IgD-negative memory B cell (primary cell): ENCODE results near the gene NKX6-2. TPM values are rescaled to one million over a fixed set of nuclear protein-coding genes. Genes with fewer than 3 reads are reported as not detected.

Source experiments
- H3K27ac Mint-ChIP-seq, 3 donors: one replicate each; pipeline ENCODE4 v1.8.0; 2020 to 2022; ENCODE audit warnings: mild to moderate bottlenecking in 3 of 3, mixed read lengths in 3 of 3, moderate library complexity in 1 of 3
- H3K27me3 Mint-ChIP-seq: one replicate; pipeline ENCODE4 v1.8.0; 2021; ENCODE audit warnings: mixed read lengths
- H3K36me3 Mint-ChIP-seq: one replicate; pipeline ENCODE4 v1.8.0; 2020; ENCODE audit warnings: mild to moderate bottlenecking, mixed read lengths
- H3K4me1 Mint-ChIP-seq, 3 donors: one replicate each; pipeline ENCODE4 v1.8.0; 2020 to 2022; ENCODE audit warnings: mixed read lengths in 3 of 3, mild to moderate bottlenecking in 1 of 3
- H3K4me3 Mint-ChIP-seq, 4 donors: one replicate each; pipeline ENCODE4 v1.8.0; 2020 to 2022; ENCODE audit warnings: mild to moderate bottlenecking in 4 of 4, mixed read lengths in 4 of 4, moderate library complexity in 3 of 4
- H3K9me3 Mint-ChIP-seq, 3 donors: one replicate each; pipeline ENCODE4 v1.8.0; 2020 to 2021; ENCODE audit warnings: mixed read lengths in 3 of 3, mild to moderate bottlenecking in 1 of 3
- polyA plus RNA-seq: library from polyadenylated mRNA; unstranded; fragments of 300-500 nt; fragmentation: Illumina TruSeq; gene quantifications from one replicate; pipeline ENCODE4 v1.2.3, GENCODE V29; 2021

The NKX6-2 gene
- polyA plus RNA-seq, 1 donor from 2014 or later = not detected

- Mint-ChIP-seq H3K9me3 (peaks cover 0 to 2% (median 0%) of the 10 kb centered on the region in 3 donors), H3K4me3 (no peak overlapping the region), H3K36me3 (peaks cover 6% of the 10 kb centered on the region), H3K4me1 (peaks cover 0 to 1% (median 0%) of the 10 kb centered on the region in 3 donors), H3K27me3 (no peaks in the 10 kb centered on the region), H3K27ac (no peak overlapping the region)
Measured at GRCh38 chr10:132768346-132769248, 17.4 kb downstream of the NKX6-2 start.

DNA sequence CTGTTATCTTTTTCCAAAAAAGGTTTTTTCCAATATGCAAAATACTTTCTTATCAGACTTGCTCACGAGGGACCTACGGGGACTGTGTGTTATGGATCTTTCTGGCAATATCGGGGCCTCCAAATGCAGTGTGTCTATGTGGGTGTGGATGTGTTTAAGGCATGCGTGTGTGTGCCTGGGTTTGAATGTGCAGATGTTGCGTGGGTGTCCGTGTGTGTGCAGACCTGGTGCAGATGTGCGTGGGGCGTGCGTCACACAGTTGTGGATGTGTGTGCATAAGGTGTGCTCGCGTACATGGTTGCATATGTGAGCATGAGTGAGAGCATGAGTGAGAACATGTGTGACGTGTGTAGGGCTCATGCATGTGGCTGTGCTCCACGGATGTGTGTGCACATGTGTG, 19.7 kb downstream of the NKX6-2 start:
- H3K9me3 Mint-ChIP-seq = peaks cover 0 to 2% (median 0%) of the 10 kb centered on the region in 3 donors
- no peak overlapping the region for H3K27ac Mint-ChIP-seq
- peaks cover 0 to 1% (median 0%) of the 10 kb centered on the region in 3 donors for H3K4me1 Mint-ChIP-seq
- H3K36me3 Mint-ChIP-seq = peaks cover 6% of the 10 kb centered on the region
- H3K27me3 Mint-ChIP-seq = no peaks in the 10 kb centered on the region
- H3K4me3 Mint-ChIP-seq = peak overlapping the region in 3 of 4 donors; percentile 9 to 63 (median 47)

GRCh38 chr10:132765435-132765834, 20.5 kb downstream of the NKX6-2 start:
- Mint-ChIP-seq H3K36me3 (peaks cover 6% of the 10 kb centered on the region), H3K27ac (peak overlapping the region in 1 of 3 donors; percentile 18), H3K4me1 (peaks cover 0 to 1% (median 0%) of the 10 kb centered on the region in 3 donors), H3K27me3 (no peaks in the 10 kb centered on the region), H3K4me3 (peak overlapping the region in 1 of 4 donors; percentile 43), H3K9me3 (peaks cover 0 to 2% (median 0%) of the 10 kb centered on the region in 3 donors)

GRCh38 chr10:132764108-132764507, 21.8 kb downstream of the NKX6-2 start:
- peaks cover 6% of the 10 kb centered on the region for H3K36me3 Mint-ChIP-seq
- H3K27ac Mint-ChIP-seq = peak overlapping the region in 1 of 3 donors; percentile 67
- peaks cover 0 to 1% (median 0%) of the 10 kb centered on the region in 3 donors for H3K4me1 Mint-ChIP-seq

GRCh38 chr10:132763545-132763944, 22.4 kb downstream of the NKX6-2 start:
- Mint-ChIP-seq H3K4me3 (no peak overlapping the region), H3K27ac (no peak overlapping the region), H3K4me1 (peaks cover 0 to 1% (median 0%) of the 10 kb centered on the region in 3 donors), H3K27me3 (no peaks in the 10 kb centered on the region), H3K36me3 (peaks cover 6% of the 10 kb centered on the region), H3K9me3 (peaks cover 0 to 2% (median 0%) of the 10 kb centered on the region in 3 donors)

More at GRCh38 chr10:132764108-132764507, 21.8 kb downstream of the NKX6-2 start:
- H3K9me3 Mint-ChIP-seq = peaks cover 0 to 2% (median 0%) of the 10 kb centered on the region in 3 donors
- no peaks in the 10 kb centered on the region for H3K27me3 Mint-ChIP-seq
- H3K4me3 Mint-ChIP-seq = peak overlapping the region in 1 of 4 donors; percentile 72

DNA sequence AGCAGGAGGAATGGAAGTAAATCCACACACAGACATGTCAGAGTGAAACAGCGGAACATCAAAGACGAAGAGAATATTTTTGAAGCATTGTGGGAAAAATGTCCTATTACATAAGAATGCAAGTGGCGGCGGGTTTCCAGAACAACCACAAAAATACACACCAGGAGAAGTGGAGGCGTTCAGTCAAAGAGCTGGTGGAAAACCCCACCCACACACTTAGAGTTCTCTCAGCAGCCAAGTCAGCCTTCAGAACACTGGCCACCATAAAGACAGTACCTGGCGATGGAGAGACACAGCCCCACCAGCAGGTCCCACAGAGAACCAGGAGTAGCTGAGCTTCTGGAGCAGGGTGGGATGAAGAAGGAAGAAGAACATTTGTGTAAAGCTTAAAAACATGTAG, 23.7 kb downstream of the NKX6-2 start:
- Mint-ChIP-seq H3K9me3 (peaks cover 0 to 2% (median 0%) of the 10 kb centered on the region in 3 donors), H3K4me1 (peaks cover 0 to 1% (median 0%) of the 10 kb centered on the region in 3 donors), H3K4me3 (no peak overlapping the region), H3K36me3 (peaks cover 6% of the 10 kb centered on the region), H3K27ac (peak overlapping the region in 1 of 3 donors; percentile 81), H3K27me3 (no peaks in the 10 kb centered on the region)

GRCh38 chr10:132761395-132762060, 24.4 kb downstream of the NKX6-2 start:
- peak overlapping the region in 1 of 3 donors; percentile 57 for H3K27ac Mint-ChIP-seq

GRCh38 chr10:132758865-132759264, 27.1 kb downstream of the NKX6-2 start:
- no peak overlapping the region for H3K4me3 Mint-ChIP-seq

More at GRCh38 chr10:132761395-132762060, 24.4 kb downstream of the NKX6-2 start:
- H3K36me3 Mint-ChIP-seq = peaks cover 7% of the 10 kb centered on the region
- peaks cover 0 to 1% (median 0%) of the 10 kb centered on the region in 3 donors for H3K4me1 Mint-ChIP-seq
- no peaks in the 10 kb centered on the region for H3K27me3 Mint-ChIP-seq
- H3K9me3 Mint-ChIP-seq = peaks cover 0 to 2% (median 0%) of the 10 kb centered on the region in 3 donors
- no peak overlapping the region for H3K4me3 Mint-ChIP-seq

GRCh38 chr10:132757171-132757570, 28.8 kb downstream of the NKX6-2 start:
- Mint-ChIP-seq H3K27me3 (no peaks in the 10 kb centered on the region), H3K27ac (no peak overlapping the region), H3K4me1 (no peaks in the 10 kb centered on the region), H3K9me3 (peaks cover 0 to 6% (median 0%) of the 10 kb centered on the region in 3 donors), H3K4me3 (no peak overlapping the region), H3K36me3 (peaks cover 12% of the 10 kb centered on the region)

More at GRCh38 chr10:132758865-132759264, 27.1 kb downstream of the NKX6-2 start:
- no peaks in the 10 kb centered on the region for H3K27me3 Mint-ChIP-seq
- peaks cover 0 to 6% (median 0%) of the 10 kb centered on the region in 3 donors for H3K9me3 Mint-ChIP-seq
- H3K4me1 Mint-ChIP-seq = no peaks in the 10 kb centered on the region
- H3K27ac Mint-ChIP-seq = no peak overlapping the region
- H3K36me3 Mint-ChIP-seq = peaks cover 11% of the 10 kb centered on the region

DNA sequence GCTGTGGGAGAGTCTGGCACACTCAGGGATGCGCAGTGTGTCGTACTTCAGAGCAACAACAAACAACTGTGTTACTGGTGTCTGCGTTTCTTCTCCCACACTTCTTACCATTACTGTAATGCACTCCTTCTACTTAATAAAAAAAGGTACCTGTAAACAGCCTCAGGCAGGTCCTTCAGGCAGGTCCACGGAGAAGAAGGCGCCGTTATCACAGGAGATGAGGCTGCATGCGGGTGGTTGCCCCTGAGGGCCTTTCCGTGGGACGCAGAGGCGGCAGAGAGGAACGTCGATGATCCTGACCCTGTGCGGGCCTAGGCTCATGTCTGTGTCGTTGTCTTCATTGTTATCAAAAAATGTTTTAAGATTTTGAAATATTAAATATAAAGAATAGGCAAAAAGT, 29.4 kb downstream of the NKX6-2 start:
- no peak overlapping the region for H3K27ac Mint-ChIP-seq
- peaks cover 12% of the 10 kb centered on the region for H3K36me3 Mint-ChIP-seq
- H3K9me3 Mint-ChIP-seq = peaks cover 0 to 6% (median 0%) of the 10 kb centered on the region in 3 donors
- no peaks in the 10 kb centered on the region for H3K4me1 Mint-ChIP-seq
- H3K27me3 Mint-ChIP-seq = no peaks in the 10 kb centered on the region
- no peak overlapping the region for H3K4me3 Mint-ChIP-seq

- Mint-ChIP-seq H3K9me3 (peaks cover 0 to 6% (median 0%) of the 10 kb centered on the region in 3 donors), H3K27me3 (no peaks in the 10 kb centered on the region), H3K36me3 (peaks cover 12% of the 10 kb centered on the region), H3K4me3 (no peak overlapping the region), H3K4me1 (no peaks in the 10 kb centered on the region), H3K27ac (no peak overlapping the region)
Measured at GRCh38 chr10:132755166-132755711, 30.7 kb downstream of the NKX6-2 start.

DNA sequence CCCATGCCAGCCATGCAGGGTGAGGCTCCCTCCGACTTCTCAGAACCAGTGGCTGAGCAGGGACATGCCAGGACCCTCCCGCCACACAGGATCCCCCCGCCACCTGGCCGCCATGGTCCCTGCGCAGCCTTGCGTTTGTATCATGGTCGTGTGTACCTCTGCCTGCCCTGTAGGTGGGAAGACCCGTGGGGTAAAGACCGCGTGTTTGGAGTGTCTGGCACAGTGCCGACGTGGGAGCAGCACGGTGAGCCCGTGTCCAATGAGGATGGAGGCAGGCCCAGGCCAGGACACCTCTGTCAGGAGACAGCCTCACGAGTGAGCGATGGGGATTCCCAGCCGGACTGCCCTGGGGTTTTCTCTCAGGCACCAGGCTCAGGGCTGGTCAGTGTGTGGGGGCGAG, 31.9 kb downstream of the NKX6-2 start:
- no peaks in the 10 kb centered on the region for H3K27me3 Mint-ChIP-seq
- peaks cover 12% of the 10 kb centered on the region for H3K36me3 Mint-ChIP-seq
- H3K4me3 Mint-ChIP-seq = no peak overlapping the region
- no peak overlapping the region for H3K27ac Mint-ChIP-seq
- peaks cover 0 to 6% (median 0%) of the 10 kb centered on the region in 3 donors for H3K9me3 Mint-ChIP-seq
- no peaks in the 10 kb centered on the region for H3K4me1 Mint-ChIP-seq

- peaks cover 0 to 6% (median 0%) of the 10 kb centered on the region in 3 donors for H3K9me3 Mint-ChIP-seq
- no peaks in the 10 kb centered on the region for H3K4me1 Mint-ChIP-seq
- no peak overlapping the region for H3K4me3 Mint-ChIP-seq
- H3K27me3 Mint-ChIP-seq = no peaks in the 10 kb centered on the region
- no peak overlapping the region for H3K27ac Mint-ChIP-seq
- H3K36me3 Mint-ChIP-seq = peaks cover 12% of the 10 kb centered on the region
Measured at GRCh38 chr10:132753596-132753995, 32.4 kb downstream of the NKX6-2 start.

- peaks cover 0 to 6% (median 0%) of the 10 kb centered on the region in 3 donors for H3K9me3 Mint-ChIP-seq
- no peak overlapping the region for H3K4me3 Mint-ChIP-seq
- no peak overlapping the region for H3K27ac Mint-ChIP-seq
- no peaks in the 10 kb centered on the region for H3K4me1 Mint-ChIP-seq
- no peaks in the 10 kb centered on the region for H3K27me3 Mint-ChIP-seq
- peaks cover 12% of the 10 kb centered on the region for H3K36me3 Mint-ChIP-seq
Measured at GRCh38 chr10:132752961-132753360, 33.0 kb downstream of the NKX6-2 start.

- Mint-ChIP-seq H3K27ac (no peak overlapping the region), H3K4me1 (no peaks in the 10 kb centered on the region), H3K27me3 (no peaks in the 10 kb centered on the region), H3K4me3 (no peak overlapping the region), H3K9me3 (peaks cover 0 to 6% (median 0%) of the 10 kb centered on the region in 3 donors), H3K36me3 (peaks cover 12% of the 10 kb centered on the region)
Measured at GRCh38 chr10:132752378-132752777, 33.6 kb downstream of the NKX6-2 start.
